ENCODE data around the gene TRPT1.

TRPT1 gene

DNA sequence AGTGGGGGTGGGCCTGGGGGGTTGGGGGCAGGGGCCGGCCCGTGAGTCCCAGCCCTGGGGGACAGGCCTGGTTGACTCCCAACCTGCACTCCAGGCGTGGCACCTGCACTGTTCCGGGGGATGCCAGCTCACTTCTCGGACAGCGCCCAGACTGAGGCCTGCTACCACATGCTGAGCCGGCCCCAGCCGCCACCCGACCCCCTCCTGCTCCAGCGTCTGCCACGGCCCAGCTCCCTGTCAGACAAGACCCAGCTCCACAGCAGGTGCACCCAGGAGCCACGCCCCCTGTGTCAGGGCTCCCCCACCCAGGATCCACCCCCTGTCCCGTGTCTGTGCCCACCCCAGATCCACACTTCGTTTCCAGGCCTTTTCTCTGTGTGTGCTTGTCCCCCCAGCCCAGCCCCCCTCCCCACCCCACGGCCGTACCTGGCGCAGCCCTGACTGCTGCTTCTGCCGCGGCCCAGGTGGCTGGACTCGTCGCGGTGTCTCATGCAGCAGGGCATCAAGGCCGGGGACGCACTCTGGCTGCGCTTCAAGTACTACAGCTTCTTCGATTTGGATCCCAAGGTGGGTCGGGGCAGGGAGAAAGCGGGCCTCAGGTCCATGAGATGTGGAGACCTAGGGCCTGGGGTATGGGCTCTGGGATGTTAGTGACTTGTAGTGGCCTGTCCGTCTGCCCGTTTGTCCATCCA lies 14.7 kb downstream of the TRPT1 start:
- ATAC-seq = no peak
- TF ChIP-seq CSDC2 (CRISPR knock-in tag; IDR thresholded peaks at IDR 0.05) = no peak
- no peak for TF ChIP-seq ZNF70 (CRISPR knock-in tag; IDR thresholded peaks at IDR 0.05)
- TF ChIP-seq ZC3H10 (CRISPR knock-in tag; IDR thresholded peaks at IDR 0.05) = no peak
- no peak for TF ChIP-seq ZNF565 (CRISPR knock-in tag; conservative IDR thresholded peaks at IDR 0.05; ENCODE audit: low read depth)

- ATAC-seq = no peak
- TF ChIP-seq RARB (CRISPR knock-in tag; IDR thresholded peaks at IDR 0.05) (no peak), PATZ1 (CRISPR knock-in tag; IDR thresholded peaks at IDR 0.05; ENCODE audit: borderline replicate concordance) (no peak), ARNTL (CRISPR knock-in tag; IDR thresholded peaks at IDR 0.05; ENCODE audit: borderline replicate concordance, low read depth) (no peak), CSDC2 (CRISPR knock-in tag; IDR thresholded peaks at IDR 0.05) (no peak), OSR1 (CRISPR knock-in tag; IDR thresholded peaks at IDR 0.05) (no peak), ESRRG (CRISPR knock-in tag; IDR thresholded peaks at IDR 0.05) (no peak), SNAI2 (CRISPR knock-in tag; IDR thresholded peaks at IDR 0.05) (no peak), GLIS3 (CRISPR knock-in tag; IDR thresholded peaks at IDR 0.05) (no peak), ZNF565 (CRISPR knock-in tag; conservative IDR thresholded peaks at IDR 0.05; ENCODE audit: low read depth) (no peak), ZFP30 (CRISPR knock-in tag; IDR thresholded peaks at IDR 0.05) (no peak), ZFP3 (CRISPR knock-in tag; IDR thresholded peaks at IDR 0.05) (no peak), ZNF70 (CRISPR knock-in tag; IDR thresholded peaks at IDR 0.05) (no peak)
- TF ChIP-seq, protein P1, sequence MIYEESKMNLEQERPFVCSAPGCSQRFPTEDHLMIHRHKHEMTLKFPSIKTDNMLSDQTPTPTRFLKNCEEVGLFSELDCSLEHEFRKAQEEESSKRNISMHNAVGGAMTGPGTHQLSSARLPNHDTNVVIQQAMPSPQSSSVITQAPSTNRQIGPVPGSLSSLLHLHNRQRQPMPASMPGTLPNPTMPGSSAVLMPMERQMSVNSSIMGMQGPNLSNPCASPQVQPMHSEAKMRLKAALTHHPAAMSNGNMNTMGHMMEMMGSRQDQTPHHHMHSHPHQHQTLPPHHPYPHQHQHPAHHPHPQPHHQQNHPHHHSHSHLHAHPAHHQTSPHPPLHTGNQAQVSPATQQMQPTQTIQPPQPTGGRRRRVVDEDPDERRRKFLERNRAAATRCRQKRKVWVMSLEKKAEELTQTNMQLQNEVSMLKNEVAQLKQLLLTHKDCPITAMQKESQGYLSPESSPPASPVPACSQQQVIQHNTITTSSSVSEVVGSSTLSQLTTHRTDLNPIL (CRISPR knock-in tag; IDR thresholded peaks at IDR 0.05; ENCODE audit: low read depth) = no peak
- TF ChIP-seq, protein P2, sequence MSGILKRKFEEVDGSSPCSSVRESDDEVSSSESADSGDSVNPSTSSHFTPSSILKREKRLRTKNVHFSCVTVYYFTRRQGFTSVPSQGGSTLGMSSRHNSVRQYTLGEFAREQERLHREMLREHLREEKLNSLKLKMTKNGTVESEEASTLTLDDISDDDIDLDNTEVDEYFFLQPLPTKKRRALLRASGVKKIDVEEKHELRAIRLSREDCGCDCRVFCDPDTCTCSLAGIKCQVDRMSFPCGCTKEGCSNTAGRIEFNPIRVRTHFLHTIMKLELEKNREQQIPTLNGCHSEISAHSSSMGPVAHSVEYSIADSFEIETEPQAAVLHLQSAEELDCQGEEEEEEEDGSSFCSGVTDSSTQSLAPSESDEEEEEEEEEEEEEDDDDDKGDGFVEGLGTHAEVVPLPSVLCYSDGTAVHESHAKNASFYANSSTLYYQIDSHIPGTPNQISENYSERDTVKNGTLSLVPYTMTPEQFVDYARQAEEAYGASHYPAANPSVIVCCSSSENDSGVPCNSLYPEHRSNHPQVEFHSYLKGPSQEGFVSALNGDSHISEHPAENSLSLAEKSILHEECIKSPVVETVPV (CRISPR knock-in tag; IDR thresholded peaks at IDR 0.05) = no peak
Measured at GRCh38 chr11:64210301-64211020, 15.5 kb downstream of the TRPT1 start.

DNA sequence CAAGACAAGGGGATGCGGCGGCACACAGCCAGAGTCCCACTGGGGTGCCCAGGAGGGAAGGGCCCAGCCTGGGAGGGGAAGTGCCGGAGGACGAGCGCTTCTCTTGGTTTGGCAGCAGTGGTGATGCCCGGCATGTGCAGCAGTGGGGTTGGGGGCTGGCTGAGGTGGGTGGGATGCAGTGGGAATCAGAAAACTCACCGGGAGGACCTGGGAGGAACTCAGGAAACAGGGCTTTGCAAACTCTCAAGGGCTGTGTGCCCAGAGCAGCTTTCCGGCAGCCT lies 16.5 kb downstream of the TRPT1 start:
- ATAC-seq = no peak
- TF ChIP-seq GLIS3 (CRISPR knock-in tag; IDR thresholded peaks at IDR 0.05) = no peak
- no peak for TF ChIP-seq ARNTL (CRISPR knock-in tag; IDR thresholded peaks at IDR 0.05; ENCODE audit: borderline replicate concordance, low read depth)
- no peak for TF ChIP-seq TOX (CRISPR knock-in tag; IDR thresholded peaks at IDR 0.05; ENCODE audit: borderline replicate concordance)
- no peak for TF ChIP-seq ZFP3 (CRISPR knock-in tag; IDR thresholded peaks at IDR 0.05)
- no peak for TF ChIP-seq PATZ1 (CRISPR knock-in tag; IDR thresholded peaks at IDR 0.05; ENCODE audit: borderline replicate concordance)
- no peak for TF ChIP-seq ZNF70 (CRISPR knock-in tag; IDR thresholded peaks at IDR 0.05)
- no peak for TF ChIP-seq ZFP30 (CRISPR knock-in tag; IDR thresholded peaks at IDR 0.05)
- TF ChIP-seq, protein P3, sequence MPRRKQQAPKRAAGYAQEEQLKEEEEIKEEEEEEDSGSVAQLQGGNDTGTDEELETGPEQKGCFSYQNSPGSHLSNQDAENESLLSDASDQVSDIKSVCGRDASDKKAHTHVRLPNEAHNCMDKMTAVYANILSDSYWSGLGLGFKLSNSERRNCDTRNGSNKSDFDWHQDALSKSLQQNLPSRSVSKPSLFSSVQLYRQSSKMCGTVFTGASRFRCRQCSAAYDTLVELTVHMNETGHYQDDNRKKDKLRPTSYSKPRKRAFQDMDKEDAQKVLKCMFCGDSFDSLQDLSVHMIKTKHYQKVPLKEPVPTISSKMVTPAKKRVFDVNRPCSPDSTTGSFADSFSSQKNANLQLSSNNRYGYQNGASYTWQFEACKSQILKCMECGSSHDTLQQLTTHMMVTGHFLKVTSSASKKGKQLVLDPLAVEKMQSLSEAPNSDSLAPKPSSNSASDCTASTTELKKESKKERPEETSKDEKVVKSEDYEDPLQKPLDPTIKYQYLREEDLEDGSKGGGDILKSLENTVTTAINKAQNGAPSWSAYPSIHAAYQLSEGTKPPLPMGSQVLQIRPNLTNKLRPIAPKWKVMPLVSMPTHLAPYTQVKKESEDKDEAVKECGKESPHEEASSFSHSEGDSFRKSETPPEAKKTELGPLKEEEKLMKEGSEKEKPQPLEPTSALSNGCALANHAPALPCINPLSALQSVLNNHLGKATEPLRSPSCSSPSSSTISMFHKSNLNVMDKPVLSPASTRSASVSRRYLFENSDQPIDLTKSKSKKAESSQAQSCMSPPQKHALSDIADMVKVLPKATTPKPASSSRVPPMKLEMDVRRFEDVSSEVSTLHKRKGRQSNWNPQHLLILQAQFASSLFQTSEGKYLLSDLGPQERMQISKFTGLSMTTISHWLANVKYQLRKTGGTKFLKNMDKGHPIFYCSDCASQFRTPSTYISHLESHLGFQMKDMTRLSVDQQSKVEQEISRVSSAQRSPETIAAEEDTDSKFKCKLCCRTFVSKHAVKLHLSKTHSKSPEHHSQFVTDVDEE (CRISPR knock-in tag; IDR thresholded peaks at IDR 0.05) = no peak
- no peak for TF ChIP-seq SNAI2 (CRISPR knock-in tag; IDR thresholded peaks at IDR 0.05)
- no peak for TF ChIP-seq PPARA (CRISPR knock-in tag; IDR thresholded peaks at IDR 0.05; ENCODE audit: borderline replicate concordance)
- no peak for TF ChIP-seq BACH2 (CRISPR knock-in tag; IDR thresholded peaks at IDR 0.05; ENCODE audit: borderline replicate concordance)
- no peak for TF ChIP-seq ZC3H10 (CRISPR knock-in tag; IDR thresholded peaks at IDR 0.05)
- TF ChIP-seq, protein P4, sequence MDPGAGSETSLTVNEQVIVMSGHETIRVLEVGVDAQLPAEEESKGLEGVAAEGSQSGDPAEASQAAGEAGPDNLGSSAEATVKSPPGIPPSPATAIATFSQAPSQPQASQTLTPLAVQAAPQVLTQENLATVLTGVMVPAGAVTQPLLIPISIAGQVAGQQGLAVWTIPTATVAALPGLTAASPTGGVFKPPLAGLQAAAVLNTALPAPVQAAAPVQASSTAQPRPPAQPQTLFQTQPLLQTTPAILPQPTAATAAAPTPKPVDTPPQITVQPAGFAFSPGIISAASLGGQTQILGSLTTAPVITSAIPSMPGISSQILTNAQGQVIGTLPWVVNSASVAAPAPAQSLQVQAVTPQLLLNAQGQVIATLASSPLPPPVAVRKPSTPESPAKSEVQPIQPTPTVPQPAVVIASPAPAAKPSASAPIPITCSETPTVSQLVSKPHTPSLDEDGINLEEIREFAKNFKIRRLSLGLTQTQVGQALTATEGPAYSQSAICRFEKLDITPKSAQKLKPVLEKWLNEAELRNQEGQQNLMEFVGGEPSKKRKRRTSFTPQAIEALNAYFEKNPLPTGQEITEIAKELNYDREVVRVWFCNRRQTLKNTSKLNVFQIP (CRISPR knock-in tag; IDR thresholded peaks at IDR 0.05; ENCODE audit: borderline replicate concordance, low read depth) = no peak
